CD4-positive, alpha-beta T cell treated with Interleukin-17A for 1 hour (primary cell): ENCODE data around the gene FAM237B.
"Not testable (repeated sequence)": the region's sequence is repeated elsewhere in the genome, so short reads cannot be mapped to it uniquely, and the experiment has no call there.

Experiments used
- DNase-seq: peaks from one replicate; pipeline ENCODE4 v3.0.0-alpha.2; 2020

The FAM237B gene

DNA sequence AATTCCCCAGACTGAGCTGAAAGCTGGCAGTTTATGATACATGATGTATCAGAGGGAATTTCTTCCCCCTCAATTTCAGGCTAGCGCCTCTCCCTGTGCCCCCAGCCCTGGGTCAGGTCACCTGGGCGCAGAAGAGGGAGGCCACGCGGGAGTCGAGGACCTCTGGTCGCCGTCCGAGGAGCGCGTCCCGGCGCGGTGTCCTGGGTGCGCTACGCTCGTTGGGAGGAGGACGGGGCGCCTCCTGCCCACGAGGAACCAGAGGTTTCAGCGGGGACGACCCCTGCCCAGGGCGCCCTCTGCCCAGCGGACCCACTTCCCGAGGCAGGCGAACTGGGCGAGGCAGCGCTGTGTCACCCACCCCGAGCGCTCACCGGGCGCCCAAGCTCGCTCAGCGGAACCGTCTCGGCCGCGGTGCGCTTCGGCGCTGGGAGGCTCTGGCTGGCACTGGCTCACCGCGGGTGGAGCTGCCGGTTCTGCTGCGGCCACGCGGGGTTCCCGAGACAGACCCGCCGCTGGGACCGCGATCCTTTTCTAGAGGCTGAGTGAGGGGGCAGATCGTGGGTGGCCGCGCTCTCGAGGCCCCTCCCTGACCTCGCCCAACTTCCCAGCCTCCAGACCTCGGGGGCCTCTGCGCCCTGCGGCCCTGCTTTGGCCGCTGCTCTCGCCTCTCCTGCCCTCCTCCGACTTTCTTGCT, at the start of gene FAM237B:
FAM237B (minus strand) TSS at position 504 of the 694 bp plus-strand sequence. CDS start 1,556 bp downstream, outside the sequence.
- DNase-seq = no peak

- DNase-seq = no peak
These were observed 30.9 kb upstream of the FAM237B start for GRCh38 chr7:90351987-90352386.

DNA sequence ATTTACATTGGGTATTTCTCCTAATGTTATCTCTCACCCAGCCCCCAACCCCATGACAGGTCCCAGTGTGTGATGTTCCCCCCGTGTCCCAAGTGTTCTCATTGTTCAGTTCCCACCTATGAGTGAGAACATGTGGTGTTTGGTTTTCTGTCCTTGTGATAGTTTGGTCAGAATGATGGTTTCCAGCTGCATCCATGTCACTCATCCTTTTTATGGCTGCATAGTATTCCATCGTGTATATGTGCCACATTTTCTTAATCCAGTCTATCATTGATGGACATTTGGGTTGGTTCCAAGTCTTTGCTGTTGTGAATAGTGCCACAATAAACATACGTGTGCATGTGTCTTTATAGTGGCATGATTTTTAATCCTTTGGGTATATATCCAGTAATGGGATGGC, 28.9 kb upstream of the FAM237B start:
- not testable (repeated sequence) for DNase-seq

GRCh38 chr7:90349305-90349704, 28.2 kb upstream of the FAM237B start:
- DNase-seq = no peak

GRCh38 chr7:90347759-90348158, 26.7 kb upstream of the FAM237B start:
- DNase-seq = peak; percentile 3

DNA sequence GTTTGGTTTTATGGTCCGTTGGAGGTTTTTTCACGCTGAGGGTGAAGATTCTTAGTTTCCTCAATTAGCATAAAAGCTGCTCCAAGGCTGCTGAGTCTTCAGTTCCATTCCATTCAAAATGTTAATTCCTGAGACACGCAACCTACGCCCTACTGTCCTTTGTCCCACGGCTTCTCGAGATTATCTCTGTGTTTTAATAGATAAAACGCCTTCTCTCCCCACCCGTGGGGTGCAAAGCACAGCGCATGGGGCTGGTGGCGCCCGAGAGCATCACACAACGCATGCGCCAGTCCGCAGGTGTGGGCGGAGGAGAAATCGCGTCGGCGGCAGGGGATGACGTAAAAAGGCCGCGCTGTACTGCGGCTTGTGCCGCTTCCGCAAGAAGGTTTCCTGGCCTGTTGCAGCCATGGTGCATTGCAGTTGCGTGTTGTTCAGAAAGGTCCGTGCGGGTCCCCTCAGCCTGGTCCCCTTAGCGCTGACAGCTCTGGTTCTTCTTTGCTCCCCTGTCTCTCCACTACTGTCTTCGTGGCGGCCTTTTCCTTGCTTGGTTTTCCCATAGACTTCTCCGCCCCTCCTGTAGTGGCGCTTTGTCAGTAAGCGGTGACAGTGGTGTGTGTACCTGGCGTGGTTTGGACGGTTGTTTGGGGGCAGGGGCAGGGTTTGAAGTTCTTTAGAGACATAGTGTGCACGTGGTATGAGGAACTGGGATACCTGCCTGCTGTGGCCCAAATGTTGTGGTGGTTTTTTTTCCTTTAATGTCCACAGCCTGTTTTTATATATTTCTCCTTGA, 25.4 kb upstream of the FAM237B start, which contains the start of gene GTPBP10:
GTPBP10 (plus strand) TSS at position 381 of the 790 bp plus-strand sequence; CDS start at position 407, 26 bp downstream.
- peak; percentile 95 for DNase-seq

DNA sequence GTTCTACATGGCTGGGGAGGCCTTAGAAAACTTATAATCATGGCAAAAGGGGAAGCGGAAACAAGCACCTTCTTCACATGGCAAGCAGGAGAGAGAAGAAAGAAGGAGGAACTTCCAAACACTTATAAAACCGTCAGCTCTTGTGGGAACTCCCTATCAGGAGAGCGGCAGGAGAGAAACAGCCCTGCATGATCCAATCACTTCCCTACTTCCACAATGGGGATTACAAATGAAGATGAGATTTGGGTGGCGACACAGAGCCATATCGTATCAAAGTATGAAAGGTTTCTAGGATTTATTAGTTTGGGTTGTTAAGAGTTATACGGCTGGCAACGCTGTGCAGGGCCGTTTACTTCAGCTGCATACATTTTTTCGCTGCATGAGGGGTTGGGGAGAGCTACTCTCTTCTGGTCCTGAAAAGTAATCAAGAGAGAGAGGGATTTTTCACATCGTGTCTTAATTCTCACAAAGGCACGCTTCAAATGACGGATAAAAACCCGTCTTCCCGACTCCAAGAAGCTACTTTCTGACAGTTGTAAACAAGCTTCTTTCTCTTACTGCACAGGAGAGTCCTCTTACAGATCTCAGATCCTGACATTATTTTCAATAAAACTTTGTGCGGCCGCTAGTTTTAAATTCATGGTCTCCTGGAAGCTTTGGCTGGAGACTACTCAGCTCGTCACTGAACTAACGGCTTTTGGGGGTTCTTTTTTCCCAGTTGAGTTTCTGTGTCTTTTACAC, 24.7 kb upstream of the FAM237B start:
- no peak for DNase-seq

GRCh38 chr7:90345016-90345415, 23.9 kb upstream of the FAM237B start:
- no peak for DNase-seq

GRCh38 chr7:90337106-90337505, 16.0 kb upstream of the FAM237B start:
- DNase-seq = no peak

DNA sequence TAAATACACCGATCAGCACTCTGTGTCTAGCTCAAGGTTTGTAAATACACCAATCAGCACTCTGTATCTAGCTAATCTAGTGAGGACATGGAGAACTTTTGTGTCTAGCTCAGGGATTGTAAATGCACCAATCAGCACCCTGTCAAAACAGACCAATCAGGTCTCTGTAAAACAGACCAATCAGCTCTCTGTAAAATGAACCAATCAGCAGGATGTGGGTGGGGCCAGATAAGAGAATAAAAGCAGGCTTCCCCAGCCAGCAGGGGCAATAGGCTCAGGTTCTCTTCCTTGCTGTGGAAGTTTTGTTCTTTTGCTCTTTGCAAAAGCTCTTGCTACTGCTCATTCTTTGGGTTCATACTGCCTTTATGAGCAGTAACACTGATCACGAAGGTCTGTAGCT, 13.8 kb upstream of the FAM237B start:
- not testable (repeated sequence) for DNase-seq

- no peak for DNase-seq
These were observed 13.2 kb upstream of the FAM237B start for GRCh38 chr7:90334193-90334843.

- DNase-seq = no peak
These were observed 5.4 kb upstream of the FAM237B start for GRCh38 chr7:90326500-90326899.

DNA sequence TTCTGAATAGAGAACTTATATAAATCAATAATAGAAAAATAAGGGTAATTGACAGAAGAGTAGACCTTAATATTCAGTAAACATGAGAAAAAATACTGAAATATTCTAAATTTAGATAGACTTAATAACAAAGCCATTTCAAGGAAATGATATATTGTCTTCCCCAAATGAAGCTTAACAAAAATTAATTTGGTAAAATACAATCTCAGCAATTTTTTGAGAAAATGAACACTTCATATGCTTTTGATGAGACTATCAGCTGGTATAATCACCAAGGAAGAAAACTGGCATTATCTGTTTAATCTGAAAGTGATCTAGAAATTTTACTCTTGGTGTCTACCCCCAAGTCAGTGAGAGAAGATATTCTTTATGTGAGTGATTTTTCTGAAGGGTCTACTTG, 1.7 kb upstream of the FAM237B start:
- no peak for DNase-seq

- DNase-seq = no peak
These were observed 695 bp downstream of the FAM237B start for GRCh38 chr7:90320418-90320800.

DNA sequence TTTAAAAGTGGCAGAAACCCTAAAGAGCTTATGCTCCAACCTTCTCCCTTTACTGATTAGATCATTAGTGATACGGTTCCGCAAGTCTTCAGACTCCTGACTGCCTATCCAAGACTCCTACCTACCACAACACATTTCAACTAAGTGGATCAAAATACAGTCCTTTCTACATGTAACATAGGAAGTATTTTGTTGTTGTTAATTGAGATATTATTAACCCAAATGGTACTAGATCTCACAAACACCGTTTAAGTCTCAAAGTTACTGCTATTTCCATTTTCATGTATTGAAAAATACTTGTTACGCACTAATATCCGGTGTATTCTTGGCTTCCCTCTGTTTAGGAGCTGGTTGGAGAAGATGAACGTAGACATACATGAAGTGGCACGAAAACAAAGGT, 1.1 kb downstream of the FAM237B start:
- no peak for DNase-seq

GRCh38 chr7:90313907-90314306, 7.2 kb downstream of the FAM237B start:
- DNase-seq = no peak

GRCh38 chr7:90312745-90313144, 8.4 kb downstream of the FAM237B start:
- DNase-seq = peak; percentile 10

DNA sequence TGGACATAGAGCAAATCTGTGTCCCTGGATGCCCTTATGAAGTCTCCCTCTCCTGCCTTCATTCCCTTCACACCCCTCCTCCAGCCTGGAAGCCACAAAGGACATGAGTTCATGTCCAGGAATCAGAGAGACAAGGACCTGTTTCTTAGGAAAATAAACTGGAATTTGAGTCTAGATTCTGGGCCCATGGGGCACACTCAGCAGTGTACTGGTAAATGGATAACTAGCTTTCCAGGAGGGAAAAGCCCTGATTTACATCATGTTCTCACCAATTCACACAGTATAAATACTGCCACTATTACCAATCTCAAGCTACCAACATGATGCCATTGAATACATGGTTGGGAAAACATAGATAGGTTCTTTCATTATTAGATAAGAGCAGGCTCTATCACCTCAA, 9.9 kb downstream of the FAM237B start:
- no peak for DNase-seq

GRCh38 chr7:90309872-90310271, 11.2 kb downstream of the FAM237B start:
- no peak for DNase-seq

- no peak for DNase-seq
These were observed 17.9 kb downstream of the FAM237B start for GRCh38 chr7:90303241-90303640.

DNA sequence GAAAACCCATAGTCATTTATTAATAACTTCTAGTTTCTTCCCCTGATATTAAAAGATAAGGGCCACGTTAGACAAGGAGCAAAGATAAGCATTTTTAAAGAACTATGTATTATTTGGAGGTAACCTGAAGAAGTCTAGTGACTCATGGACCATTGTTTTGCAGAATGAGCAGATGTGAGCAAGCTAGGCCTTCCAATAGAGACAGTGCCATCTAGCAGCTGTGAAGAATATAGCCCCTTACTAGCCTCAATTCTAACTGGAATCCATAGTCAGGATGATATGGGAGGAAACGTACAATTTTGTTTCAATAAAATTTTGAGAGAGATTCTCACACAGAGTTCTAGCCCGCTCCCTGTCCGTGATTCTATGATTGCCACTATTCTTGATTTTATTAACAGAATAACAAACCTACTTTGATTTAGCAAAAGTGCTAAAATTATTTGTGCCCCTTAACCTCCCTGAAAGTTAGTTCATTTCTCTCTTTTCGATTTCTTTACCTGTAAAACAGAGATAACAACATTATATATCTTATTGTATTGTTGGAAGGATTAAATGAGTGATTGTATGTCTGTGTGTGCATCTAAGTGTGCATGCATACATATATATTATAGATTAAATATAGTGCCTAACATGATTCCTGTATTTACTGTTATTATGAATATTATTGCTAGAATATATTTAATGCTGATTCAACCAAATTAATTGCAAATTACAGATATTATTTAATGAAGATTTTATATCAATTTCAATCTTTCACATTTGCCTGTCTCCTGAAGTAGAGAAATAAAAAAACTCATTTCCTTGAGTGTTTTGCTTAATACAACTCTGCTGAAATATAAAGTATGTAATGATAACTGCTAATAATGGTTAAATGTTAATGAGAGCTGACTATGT, 22.7 kb downstream of the FAM237B start:
- peak; percentile 18 for DNase-seq
